AG04450 (cell line): ENCODE measurements around the gene SDK1. TPM values are rescaled to one million over a fixed set of nuclear protein-coding genes. Genes with fewer than 3 reads are reported as not detected.

Experiments
- CTCF ChIA-PET: fragments of 300-600, 350-600 bp; formaldehyde crosslinking; extraction: SDS; loops from one replicate; lab custom pipeline; 2022; ENCODE audit warnings: antibody characterized with exemption, inconsistent platforms; lab: Charles Lee
- POLR2A ChIA-PET: fragments of 350-600 bp; formaldehyde crosslinking; extraction: SDS; loops from one replicate; lab custom pipeline; 2021; ENCODE audit warnings: antibody characterized with exemption, inconsistent platforms; lab: Yijun Ruan, JAX
- DNase-seq: peaks from one replicate; pipeline ENCODE4 v3.0.0-alpha.2; 2011; ENCODE audit warnings: low read depth, low spot score
- H3K27ac ChIP-seq: one replicate; pipeline ENCODE4 v1.5.1; 2012; ENCODE audit warnings: low read depth, low read length, control low read depth
- H3K27me3 ChIP-seq: one replicate; pipeline ENCODE4 v1.6.0; 2012; ENCODE audit warnings: low read length; ENCODE audit not compliant: control insufficient read depth, insufficient read depth
- H3K4me3 ChIP-seq: 2 replicates; pipeline ENCODE4 v1.5.1; 2011; ENCODE audit warnings: mild to moderate bottlenecking, low read depth, low read length, control low read depth
- H3K9me3 ChIP-seq: 2 replicates; pipeline ENCODE4 v1.5.1; 2012; ENCODE audit warnings: low read length; ENCODE audit not compliant: control insufficient read depth, insufficient read depth
- polyA plus RNA-seq: library from polyadenylated mRNA; depleted of rRNA; stranded (reverse); fragments of >200 nt; gene quantifications from 2 replicates; pipeline ENCODE4 v1.2.3, GENCODE V29; 2011
- TF ChIP-seq, protein P1 (sequence below): IDR thresholded peaks from 2 replicates; pipeline ENCODE4 v1.5.1; 2011; ENCODE audit warnings: low read depth, low read length, control low read depth, inconsistent platforms

The SDK1 gene
- polyA plus RNA-seq, 1 experiment, result 2.2 TPM

DNA sequence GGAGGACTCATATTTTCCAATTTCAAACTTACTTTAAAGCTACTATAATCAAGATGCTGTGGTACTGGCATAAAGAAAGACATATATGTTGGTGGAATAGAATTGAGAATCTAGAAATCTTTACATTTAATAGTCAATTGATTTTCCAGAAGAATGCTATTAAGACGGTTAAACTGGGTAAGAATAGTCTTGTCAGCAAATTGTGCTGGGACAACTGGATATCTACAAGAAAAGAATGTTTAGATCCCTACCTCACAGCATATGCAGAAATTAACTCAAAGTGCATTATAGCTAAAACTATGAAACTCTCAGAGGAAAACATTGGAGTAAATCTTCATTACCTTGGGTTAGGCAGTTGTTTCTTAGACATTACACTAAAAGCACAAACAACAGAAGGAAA, 203.3 kb downstream of the SDK1 start:
- ChIA-PET POLR2A (no interaction called here), CTCF (no interaction called here)
- TF ChIP-seq, protein P1, sequence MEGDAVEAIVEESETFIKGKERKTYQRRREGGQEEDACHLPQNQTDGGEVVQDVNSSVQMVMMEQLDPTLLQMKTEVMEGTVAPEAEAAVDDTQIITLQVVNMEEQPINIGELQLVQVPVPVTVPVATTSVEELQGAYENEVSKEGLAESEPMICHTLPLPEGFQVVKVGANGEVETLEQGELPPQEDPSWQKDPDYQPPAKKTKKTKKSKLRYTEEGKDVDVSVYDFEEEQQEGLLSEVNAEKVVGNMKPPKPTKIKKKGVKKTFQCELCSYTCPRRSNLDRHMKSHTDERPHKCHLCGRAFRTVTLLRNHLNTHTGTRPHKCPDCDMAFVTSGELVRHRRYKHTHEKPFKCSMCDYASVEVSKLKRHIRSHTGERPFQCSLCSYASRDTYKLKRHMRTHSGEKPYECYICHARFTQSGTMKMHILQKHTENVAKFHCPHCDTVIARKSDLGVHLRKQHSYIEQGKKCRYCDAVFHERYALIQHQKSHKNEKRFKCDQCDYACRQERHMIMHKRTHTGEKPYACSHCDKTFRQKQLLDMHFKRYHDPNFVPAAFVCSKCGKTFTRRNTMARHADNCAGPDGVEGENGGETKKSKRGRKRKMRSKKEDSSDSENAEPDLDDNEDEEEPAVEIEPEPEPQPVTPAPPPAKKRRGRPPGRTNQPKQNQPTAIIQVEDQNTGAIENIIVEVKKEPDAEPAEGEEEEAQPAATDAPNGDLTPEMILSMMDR, result no peak
- peaks cover 2% of the 10 kb centered on the region; the same call in 1 of the 2 replicates for H3K9me3 ChIP-seq
- H3K4me3 ChIP-seq, result no peak overlapping the region
- no peaks in the 10 kb centered on the region for H3K27me3 ChIP-seq
- no peak for DNase-seq
- no peak overlapping the region for H3K27ac ChIP-seq

DNA sequence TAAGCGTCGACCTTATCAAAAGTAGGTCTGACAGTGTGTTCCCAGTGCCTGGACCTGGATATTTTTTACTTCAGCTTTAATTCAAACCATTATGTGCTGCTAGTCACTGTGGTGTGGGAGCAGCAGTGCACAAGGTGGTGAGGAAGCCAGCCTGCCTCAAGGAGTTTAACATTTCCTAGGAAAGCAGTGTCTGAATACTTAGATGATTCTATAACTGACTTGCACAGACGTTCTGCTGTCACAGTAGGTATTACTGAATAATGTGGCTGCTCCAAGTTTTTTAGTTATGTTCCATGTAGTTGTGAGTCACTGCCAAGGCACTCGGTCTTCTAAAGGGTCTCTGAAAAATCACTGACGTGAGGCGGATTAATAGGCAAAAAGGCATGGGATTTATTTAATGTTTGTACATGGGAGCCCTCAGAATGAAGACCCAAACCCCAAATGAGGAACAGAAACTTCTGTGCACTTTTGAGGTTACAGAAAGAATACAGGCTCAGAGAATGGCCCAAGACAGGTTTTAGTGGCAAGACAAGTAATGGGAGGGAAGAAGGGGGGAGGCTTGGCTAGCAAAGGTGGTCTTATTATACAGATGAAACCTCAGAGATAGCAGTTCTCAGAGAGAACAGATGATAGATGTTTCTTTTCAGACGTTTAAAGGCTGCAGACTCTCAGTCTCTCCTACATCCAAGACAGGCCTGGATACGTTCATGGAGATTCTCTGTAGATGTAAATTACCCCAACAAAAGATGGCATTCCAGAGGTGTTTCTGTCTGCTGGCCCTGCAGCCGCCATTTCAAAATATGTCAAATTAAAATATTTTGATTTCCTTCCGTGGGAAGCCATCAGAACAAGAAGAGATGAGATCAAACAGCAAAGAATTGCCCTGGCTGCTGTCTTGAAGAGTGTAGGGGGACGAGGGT, 209.3 kb downstream of the SDK1 start:
- TF ChIP-seq, protein P1, result no peak
- Histone ChIP-seq H3K27ac (no peak overlapping the region), H3K9me3 (no peaks in the 10 kb centered on the region), H3K27me3 (no peaks in the 10 kb centered on the region), H3K4me3 (no peak overlapping the region)
- POLR2A ChIA-PET, result no interaction called here
- no peak for DNase-seq
- CTCF ChIA-PET, result no interaction called here

GRCh38 chr7:3517344-3517743, 216.3 kb downstream of the SDK1 start:
- H3K27ac ChIP-seq, result no peak overlapping the region
- no peak for DNase-seq
- H3K4me3 ChIP-seq, result no peak overlapping the region
- H3K27me3 ChIP-seq, result no peaks in the 10 kb centered on the region
- TF ChIP-seq, protein P1, result no peak
- H3K9me3 ChIP-seq, result no peaks in the 10 kb centered on the region
- CTCF ChIA-PET, result no interaction called here
- POLR2A ChIA-PET, result no interaction called here

GRCh38 chr7:3518546-3518945, 217.5 kb downstream of the SDK1 start:
- Histone ChIP-seq H3K4me3 (no peak overlapping the region), H3K27ac (no peak overlapping the region), H3K9me3 (no peaks in the 10 kb centered on the region), H3K27me3 (no peaks in the 10 kb centered on the region)
- TF ChIP-seq, protein P1, result no peak
- DNase-seq, result no peak
- POLR2A ChIA-PET, result no interaction called here
- CTCF ChIA-PET, result no interaction called here

DNA sequence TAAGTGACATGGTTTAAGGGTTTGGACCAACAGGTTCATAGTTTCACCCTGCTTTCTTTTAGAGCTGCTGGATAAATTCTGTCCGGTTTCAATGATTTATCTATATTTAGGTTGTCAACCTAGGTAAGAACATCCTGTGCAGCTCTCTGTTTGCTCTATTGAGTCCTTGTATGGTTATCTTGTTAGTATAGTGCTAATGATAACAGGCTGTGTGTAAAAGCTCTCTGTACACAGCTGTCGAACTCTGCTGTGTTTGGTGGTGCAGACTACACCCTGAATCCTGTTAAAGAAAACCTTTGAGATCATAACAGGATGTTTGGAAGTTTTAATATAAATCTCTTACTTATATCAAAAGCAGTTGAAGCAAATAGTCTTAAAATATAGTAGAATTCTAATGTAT, 219.2 kb downstream of the SDK1 start:
- ChIA-PET POLR2A (no interaction called here), CTCF (no interaction called here)
- no peaks in the 10 kb centered on the region for H3K9me3 ChIP-seq
- no peak for DNase-seq
- H3K27ac ChIP-seq, result no peak overlapping the region
- no peak overlapping the region for H3K4me3 ChIP-seq
- TF ChIP-seq, protein P1, result no peak
- H3K27me3 ChIP-seq, result no peaks in the 10 kb centered on the region
